Measurements from ENCODE around the gene ZNF620. TPM values are rescaled to one million over a fixed set of nuclear protein-coding genes. Genes with fewer than 3 reads are reported as not detected.
"Not testable (repeated sequence)": the region's sequence is repeated elsewhere in the genome, so short reads cannot be mapped to it uniquely, and the experiment has no call there.

Gene ZNF620
- total RNA-seq, 4 donors from 2014 or later: 1.2 to 3.3 (median 2.2) TPM

- H3K36me3 ChIP-seq: peaks cover 7 to 100% (median 39%) of the 10 kb centered on the region in 3 donors
- H3K9me3 ChIP-seq: peaks cover 0 to 62% (median 6%) of the 10 kb centered on the region in 4 donors
- DNase-seq (ENCODE audit: low spot score in 2 of 2): no peak
- 96 to 97% methylated on average over 5 of the region's 5 CpGs for WGBS, 2 donors
- no peak for TF ChIP-seq EP300 (IDR thresholded peaks at IDR 0.05)
- no peak overlapping the region for H3K4me3 ChIP-seq
- H3K27me3 ChIP-seq: no peaks in the 10 kb centered on the region
- no peak overlapping the region for H3K27ac ChIP-seq
- no peaks in the 10 kb centered on the region for H3K4me1 ChIP-seq
Measured at GRCh38 chr3:40532252-40532651, 26.4 kb downstream of the ZNF620 start.

DNA sequence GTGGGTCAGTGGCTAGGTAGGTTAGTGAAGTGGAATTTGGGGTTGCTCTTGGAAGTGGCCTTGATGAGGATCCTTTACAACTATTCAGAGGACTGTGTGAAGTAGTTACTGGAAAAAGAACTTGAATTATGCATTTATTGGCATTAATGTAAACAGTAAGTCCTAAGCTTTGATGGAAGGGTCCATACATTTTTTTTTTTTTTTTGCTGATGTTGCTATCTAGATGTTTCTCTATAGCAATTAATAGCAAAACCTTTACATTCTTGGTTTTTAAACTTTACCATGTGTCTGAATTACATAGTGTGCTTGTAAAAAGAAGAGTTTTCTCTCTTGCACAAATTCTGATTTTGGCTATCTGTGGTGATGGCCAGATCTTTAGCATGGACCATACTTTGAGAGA lies 28.4 kb downstream of the ZNF620 start:
- Histone ChIP-seq H3K36me3 (peaks cover 7 to 99% (median 39%) of the 10 kb centered on the region in 3 donors), H3K9me3 (peaks cover 0 to 77% (median 6%) of the 10 kb centered on the region in 4 donors), H3K4me1 (no peaks in the 10 kb centered on the region), H3K27ac (no peak overlapping the region), H3K27me3 (no peaks in the 10 kb centered on the region), H3K4me3 (no peak overlapping the region)
- no peak for DNase-seq (ENCODE audit: low spot score in 2 of 2)
- TF ChIP-seq EP300 (IDR thresholded peaks at IDR 0.05): no peak
- no peak for TF ChIP-seq POLR2A (IDR thresholded peaks at IDR 0.05)
- TF ChIP-seq, protein P1, sequence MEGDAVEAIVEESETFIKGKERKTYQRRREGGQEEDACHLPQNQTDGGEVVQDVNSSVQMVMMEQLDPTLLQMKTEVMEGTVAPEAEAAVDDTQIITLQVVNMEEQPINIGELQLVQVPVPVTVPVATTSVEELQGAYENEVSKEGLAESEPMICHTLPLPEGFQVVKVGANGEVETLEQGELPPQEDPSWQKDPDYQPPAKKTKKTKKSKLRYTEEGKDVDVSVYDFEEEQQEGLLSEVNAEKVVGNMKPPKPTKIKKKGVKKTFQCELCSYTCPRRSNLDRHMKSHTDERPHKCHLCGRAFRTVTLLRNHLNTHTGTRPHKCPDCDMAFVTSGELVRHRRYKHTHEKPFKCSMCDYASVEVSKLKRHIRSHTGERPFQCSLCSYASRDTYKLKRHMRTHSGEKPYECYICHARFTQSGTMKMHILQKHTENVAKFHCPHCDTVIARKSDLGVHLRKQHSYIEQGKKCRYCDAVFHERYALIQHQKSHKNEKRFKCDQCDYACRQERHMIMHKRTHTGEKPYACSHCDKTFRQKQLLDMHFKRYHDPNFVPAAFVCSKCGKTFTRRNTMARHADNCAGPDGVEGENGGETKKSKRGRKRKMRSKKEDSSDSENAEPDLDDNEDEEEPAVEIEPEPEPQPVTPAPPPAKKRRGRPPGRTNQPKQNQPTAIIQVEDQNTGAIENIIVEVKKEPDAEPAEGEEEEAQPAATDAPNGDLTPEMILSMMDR (IDR thresholded peaks at IDR 0.05): no peak

DNA sequence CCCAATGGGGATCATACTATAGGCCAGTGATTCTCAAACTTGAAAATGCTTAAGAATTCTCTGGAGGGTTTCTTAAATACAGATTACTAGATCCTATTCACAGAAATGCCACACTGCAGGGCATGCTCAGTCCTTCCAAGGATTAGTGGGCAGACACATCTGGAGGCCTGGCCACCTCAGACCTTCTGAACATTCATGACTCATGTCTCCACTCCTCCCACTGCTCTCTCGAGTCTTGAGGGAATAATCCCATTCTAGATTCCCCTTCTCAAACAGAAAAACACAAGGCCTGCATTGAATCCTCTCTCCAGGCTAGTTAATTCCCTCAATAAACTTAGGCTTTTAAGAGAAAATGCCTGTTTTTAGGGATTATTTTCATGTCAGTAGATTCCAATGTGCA lies 41.0 kb downstream of the ZNF620 start:
- WGBS, 2 donors: 8 to 18% methylated on average over 1 of the region's 1 CpG
- TF ChIP-seq EP300 (IDR thresholded peaks at IDR 0.05): no peak
- TF ChIP-seq POLR2A (IDR thresholded peaks at IDR 0.05): no peak
- TF ChIP-seq, protein P1 (IDR thresholded peaks at IDR 0.05): no peak
- DNase-seq (ENCODE audit: low spot score in 2 of 2): no peak
- Histone ChIP-seq H3K9me3 (no peaks in the 10 kb centered on the region), H3K27ac (peak overlapping the region in 1 of 4 donors; percentile 18), H3K36me3 (peaks cover 0 to 7% (median 0%) of the 10 kb centered on the region in 3 donors), H3K4me3 (no peak overlapping the region), H3K4me1 (no peaks in the 10 kb centered on the region), H3K27me3 (no peaks in the 10 kb centered on the region)

DNA sequence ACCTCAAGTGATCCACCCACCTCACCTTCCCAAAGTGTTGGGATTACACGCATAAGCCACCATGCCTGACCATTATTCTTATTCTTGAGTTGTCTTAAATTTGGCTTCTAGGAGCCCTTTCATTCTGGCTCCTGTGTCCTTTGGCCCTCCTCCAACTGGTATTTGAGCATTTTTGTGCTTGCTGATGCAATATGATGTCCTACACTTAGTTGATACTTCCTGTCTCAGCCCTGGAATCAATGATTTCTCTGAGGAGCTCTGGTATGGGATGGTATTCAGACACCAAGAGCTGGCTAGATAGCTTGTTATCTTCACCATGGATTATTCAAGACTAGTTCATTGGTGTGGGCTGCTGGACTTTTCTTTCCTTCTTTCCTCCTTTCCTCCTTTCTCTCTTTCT lies 44.3 kb downstream of the ZNF620 start:
- Histone ChIP-seq H3K27me3 (no peaks in the 10 kb centered on the region), H3K36me3 (peaks cover 0 to 7% (median 0%) of the 10 kb centered on the region in 3 donors), H3K27ac (no peak overlapping the region), H3K4me3 (no peak overlapping the region), H3K9me3 (no peaks in the 10 kb centered on the region), H3K4me1 (no peaks in the 10 kb centered on the region)
- WGBS, 2 donors: 96 to 100% methylated on average over 1 of the region's 1 CpG
- no peak for DNase-seq (ENCODE audit: low spot score in 2 of 2)
- TF ChIP-seq EP300 (IDR thresholded peaks at IDR 0.05) (no peak), POLR2A (IDR thresholded peaks at IDR 0.05) (no peak)
- TF ChIP-seq, protein P1 (IDR thresholded peaks at IDR 0.05): no peak

- Histone ChIP-seq H3K36me3 (peaks cover 0 to 16% (median 0%) of the 10 kb centered on the region in 3 donors), H3K27me3 (no peaks in the 10 kb centered on the region), H3K4me3 (no peak overlapping the region), H3K9me3 (no peaks in the 10 kb centered on the region), H3K4me1 (no peaks in the 10 kb centered on the region), H3K27ac (no peak overlapping the region)
- TF ChIP-seq, protein P1 (IDR thresholded peaks at IDR 0.05): no peak
- TF ChIP-seq POLR2A (IDR thresholded peaks at IDR 0.05): no peak
- no peak for TF ChIP-seq EP300 (IDR thresholded peaks at IDR 0.05)
- no peak for DNase-seq (ENCODE audit: low spot score in 2 of 2)
- 83% methylated on average over 7 of the region's 7 CpGs for WGBS, 2 donors
Measured at GRCh38 chr3:40557575-40558161, 51.8 kb downstream of the ZNF620 start.

- not testable (repeated sequence) for H3K4me3 ChIP-seq; DNase-seq (ENCODE audit: low spot score in 2 of 2); H3K4me1 ChIP-seq; H3K27ac ChIP-seq; H3K27me3 ChIP-seq; H3K9me3 ChIP-seq
- peaks cover 0 to 16% (median 0%) of the 10 kb centered on the region in 3 donors for H3K36me3 ChIP-seq
- WGBS, 2 donors: 83 to 85% methylated on average over 9 of the region's 9 CpGs
Measured at GRCh38 chr3:40562482-40562881, 56.6 kb downstream of the ZNF620 start.

GRCh38 chr3:40565629-40566028 lies 59.8 kb downstream of the ZNF620 start:
- not testable (repeated sequence) for DNase-seq (ENCODE audit: low spot score in 2 of 2); H3K4me1 ChIP-seq; H3K9me3 ChIP-seq; H3K27ac ChIP-seq; H3K36me3 ChIP-seq; H3K4me3 ChIP-seq; H3K27me3 ChIP-seq
- 87 to 89% methylated on average over 5 of the region's 5 CpGs for WGBS, 2 donors

Data from tibial nerve (tissue), 4 donors.